Breast epithelium (tissue), 4 donors: ENCODE results near the gene RBBP5. TPM values are rescaled to one million over a fixed set of nuclear protein-coding genes. Genes with fewer than 3 reads are reported as not detected.

Experiments used
- DNase-seq, 2 donors: peaks; one replicate each; pipeline ENCODE4 v3.0.0-alpha.2; 2019; ENCODE audit warnings: low spot score in 2 of 2
- H3K27ac ChIP-seq, 2 donors: fragments of 200-600 bp; sonication (generic) in 1 of 2; one replicate each; pipeline ENCODE4 v1.5.1; 2016 to 2019; ENCODE audit warnings: mild to moderate bottlenecking in 1 of 2
- H3K27me3 ChIP-seq, 2 donors: fragments of 200-600 bp; sonication (generic) in 1 of 2; one replicate each; pipeline versions ENCODE4 v1.5.1 to v1.6.0; 2017 to 2019; ENCODE audit warnings: control low read depth in 1 of 2, mild to moderate bottlenecking in 1 of 2
- H3K36me3 ChIP-seq: fragments of 200-600 bp; one replicate; pipeline ENCODE4 v1.5.1; 2019
- H3K4me1 ChIP-seq, 2 donors: fragments of 200-600 bp; sonication (generic); one replicate each; pipeline ENCODE4 v1.5.1; 2016 to 2019; ENCODE audit warnings: control low read depth in 1 of 2
- H3K4me3 ChIP-seq, 3 donors: fragments of 200-600 bp; sonication (generic); 1 replicate in 2 of 3; 2 replicates in 1 of 3; pipeline ENCODE4 v1.5.1; 2016 to 2019; ENCODE audit warnings: mild to moderate bottlenecking in 3 of 3, moderate library complexity in 2 of 3
- H3K9me3 ChIP-seq, 2 donors: fragments of 200-600 bp; sonication (generic) in 1 of 2; one replicate each; pipeline ENCODE4 v1.5.1; 2016 to 2019; ENCODE audit warnings: control low read depth in 1 of 2
- POLR2A ChIP-seq: fragments of 450-650 bp; IDR thresholded peaks from one replicate; pipeline ENCODE4 v1.6.1; 2016; ENCODE audit warnings: antibody characterized with exemption, mild to moderate bottlenecking, moderate library complexity
- POLR2AphosphoS5 ChIP-seq, 3 donors: sonication (generic); formaldehyde crosslinking; IDR thresholded peaks; one replicate each; pipeline ENCODE4 v1.6.1; 2017; ENCODE audit warnings: antibody characterized with exemption in 3 of 3
- intact Hi-C: fragments of 100-400 bp; cut with DNase I; formaldehyde crosslinking; loops from one replicate; pipeline ENCODE4 v1.15.1; 2023; ENCODE audit warnings: low total_unique reads
- total RNA-seq, 3 donors: library from RNA; depleted of rRNA; stranded (reverse); fragments of >200 nt; gene quantifications; one replicate each; pipeline ENCODE4 v1.1.0, GENCODE V29; 2016
- TF ChIP-seq, protein P1 (sequence below), 3 donors: fragments of 450-650 bp; IDR thresholded peaks; one replicate each; pipeline ENCODE4 v1.5.1; 2016 to 2017; ENCODE audit warnings: antibody characterized with exemption in 3 of 3, mild to moderate bottlenecking in 3 of 3, moderate library complexity in 3 of 3

The RBBP5 gene
- total RNA-seq, 3 donors from 2014 or later, result 15.7 to 25.5 (median 15.8) TPM

DNA sequence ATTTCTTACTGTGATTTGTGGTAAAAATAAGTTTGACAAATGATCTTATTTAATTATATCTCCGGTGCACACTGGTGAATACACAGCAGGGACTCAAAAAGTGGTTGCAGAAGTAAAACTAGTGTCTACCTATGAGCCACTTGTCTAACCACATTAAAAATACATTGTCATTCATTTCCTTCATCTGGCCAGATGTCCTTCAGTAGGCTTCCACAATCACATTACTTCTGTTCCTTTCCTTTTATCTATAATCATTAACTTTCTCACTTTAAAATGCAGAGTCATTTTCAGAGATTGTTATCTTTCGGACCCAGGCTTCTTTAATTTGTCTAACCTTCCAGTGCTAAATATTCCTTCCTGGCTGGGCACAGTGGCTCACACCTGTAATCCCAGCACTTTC, 3.0 kb downstream of the RBBP5 start:
- H3K27me3 ChIP-seq, result no peaks in the 10 kb centered on the region
- no peaks in the 10 kb centered on the region for H3K9me3 ChIP-seq
- no peak overlapping the region for H3K27ac ChIP-seq
- no peak for DNase-seq
- TF ChIP-seq POLR2AphosphoS5 (IDR thresholded peaks at IDR 0.05) (no peak), POLR2A (no peak)
- TF ChIP-seq, protein P1, sequence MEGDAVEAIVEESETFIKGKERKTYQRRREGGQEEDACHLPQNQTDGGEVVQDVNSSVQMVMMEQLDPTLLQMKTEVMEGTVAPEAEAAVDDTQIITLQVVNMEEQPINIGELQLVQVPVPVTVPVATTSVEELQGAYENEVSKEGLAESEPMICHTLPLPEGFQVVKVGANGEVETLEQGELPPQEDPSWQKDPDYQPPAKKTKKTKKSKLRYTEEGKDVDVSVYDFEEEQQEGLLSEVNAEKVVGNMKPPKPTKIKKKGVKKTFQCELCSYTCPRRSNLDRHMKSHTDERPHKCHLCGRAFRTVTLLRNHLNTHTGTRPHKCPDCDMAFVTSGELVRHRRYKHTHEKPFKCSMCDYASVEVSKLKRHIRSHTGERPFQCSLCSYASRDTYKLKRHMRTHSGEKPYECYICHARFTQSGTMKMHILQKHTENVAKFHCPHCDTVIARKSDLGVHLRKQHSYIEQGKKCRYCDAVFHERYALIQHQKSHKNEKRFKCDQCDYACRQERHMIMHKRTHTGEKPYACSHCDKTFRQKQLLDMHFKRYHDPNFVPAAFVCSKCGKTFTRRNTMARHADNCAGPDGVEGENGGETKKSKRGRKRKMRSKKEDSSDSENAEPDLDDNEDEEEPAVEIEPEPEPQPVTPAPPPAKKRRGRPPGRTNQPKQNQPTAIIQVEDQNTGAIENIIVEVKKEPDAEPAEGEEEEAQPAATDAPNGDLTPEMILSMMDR (IDR thresholded peaks at IDR 0.05), result no peak
- H3K36me3 ChIP-seq, result peaks cover 5% of the 10 kb centered on the region
- no peak overlapping the region for H3K4me3 ChIP-seq
- intact Hi-C loops, result loop anchor here (10.0 kb wide), 1 partner anchor 126 kb away; no protein-coding TSS in a partner anchor
- H3K4me1 ChIP-seq, result peaks cover 0 to 8% of the 10 kb centered on the region in 2 donors

DNA sequence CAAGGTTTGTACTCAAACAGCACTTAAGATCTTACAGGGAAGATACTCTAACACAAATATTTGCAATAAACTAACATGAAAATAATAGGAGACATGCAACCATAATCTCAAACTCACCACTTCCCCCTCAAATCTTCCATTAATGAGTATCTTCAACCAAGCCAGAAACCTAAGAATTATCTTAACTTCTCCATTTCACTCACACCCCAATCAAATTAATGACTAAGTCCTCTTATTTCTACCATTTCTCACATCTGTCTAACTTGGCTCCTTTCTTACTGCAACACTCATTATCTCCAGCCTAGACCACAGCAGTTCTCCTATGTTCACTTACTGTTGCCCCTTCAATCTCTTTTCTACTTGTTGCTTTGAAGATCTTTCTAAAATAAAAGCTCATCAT, 10.4 kb downstream of the RBBP5 start:
- no peaks in the 10 kb centered on the region for H3K4me1 ChIP-seq
- no peak for TF ChIP-seq POLR2AphosphoS5 (IDR thresholded peaks at IDR 0.05)
- TF ChIP-seq, protein P1 (IDR thresholded peaks at IDR 0.05), result no peak
- no peak for TF ChIP-seq POLR2A

DNA sequence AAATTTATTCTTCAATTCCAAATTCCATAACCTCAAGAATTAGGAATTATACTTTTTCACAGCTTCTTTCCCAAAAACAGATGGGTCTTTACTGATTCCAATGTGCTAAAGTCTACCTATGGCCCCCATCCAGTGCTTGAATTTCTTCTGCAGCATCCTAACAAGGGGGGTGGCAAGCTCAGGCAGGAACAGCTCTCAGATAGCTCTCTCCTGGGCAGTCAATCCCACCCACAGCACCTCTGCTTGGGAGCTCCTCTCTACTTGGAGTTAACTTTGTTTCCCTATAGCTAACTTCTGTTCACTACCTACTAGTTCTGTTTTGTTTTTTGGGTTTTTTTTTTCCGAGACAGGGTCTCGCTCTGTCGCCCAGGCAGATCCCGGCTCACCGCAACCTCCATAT, 12.1 kb downstream of the RBBP5 start:
- intact Hi-C loops, result loop anchor here (10.0 kb wide), 1 partner anchor 135 kb away; no protein-coding TSS in a partner anchor
- H3K36me3 ChIP-seq, result peaks cover 8% of the 10 kb centered on the region
- no peaks in the 10 kb centered on the region for H3K4me1 ChIP-seq
- no peaks in the 10 kb centered on the region for H3K9me3 ChIP-seq
- H3K4me3 ChIP-seq, result no peak overlapping the region
- TF ChIP-seq POLR2AphosphoS5 (IDR thresholded peaks at IDR 0.05) (no peak), POLR2A (no peak)
- TF ChIP-seq, protein P1 (IDR thresholded peaks at IDR 0.05), result no peak
- DNase-seq, result no peak
- no peak overlapping the region for H3K27ac ChIP-seq
- H3K27me3 ChIP-seq, result no peaks in the 10 kb centered on the region

More for the DNA sequence above, 10.4 kb downstream of the RBBP5 start:
- Histone ChIP-seq H3K27ac (no peak overlapping the region), H3K27me3 (no peaks in the 10 kb centered on the region), H3K36me3 (peaks cover 5% of the 10 kb centered on the region), H3K4me3 (no peak overlapping the region), H3K9me3 (no peaks in the 10 kb centered on the region)
- DNase-seq, result no peak
- intact Hi-C loops, result loop anchor here (10.0 kb wide), 1 partner anchor 133 kb away; no protein-coding TSS in a partner anchor

DNA sequence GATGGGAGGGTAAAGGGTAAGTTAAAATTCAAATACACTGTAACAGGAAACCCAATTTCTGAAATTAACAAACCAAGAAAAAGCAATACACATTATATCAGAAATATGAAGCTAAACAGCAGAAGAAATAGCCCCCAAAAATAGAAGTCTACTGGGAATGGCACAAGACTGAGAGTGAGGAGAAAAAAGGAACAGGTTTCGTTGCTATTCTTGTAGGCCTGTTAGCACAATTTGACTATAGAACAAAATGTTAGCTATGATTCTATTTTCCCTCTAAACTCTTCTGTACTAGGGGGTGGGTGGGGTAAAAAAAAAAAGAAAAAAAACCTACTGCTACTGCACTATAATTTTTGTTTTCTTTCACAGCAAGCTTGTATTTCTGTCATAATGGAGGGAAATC, 12.5 kb downstream of the RBBP5 start:
- Histone ChIP-seq H3K4me3 (no peak overlapping the region), H3K27ac (no peak overlapping the region), H3K4me1 (no peaks in the 10 kb centered on the region), H3K9me3 (no peaks in the 10 kb centered on the region), H3K36me3 (peaks cover 6% of the 10 kb centered on the region), H3K27me3 (no peaks in the 10 kb centered on the region)
- no peak for DNase-seq
- intact Hi-C loops, result no loop called here
- TF ChIP-seq POLR2AphosphoS5 (IDR thresholded peaks at IDR 0.05) (no peak), POLR2A (no peak)
- TF ChIP-seq, protein P1 (IDR thresholded peaks at IDR 0.05), result no peak

DNA sequence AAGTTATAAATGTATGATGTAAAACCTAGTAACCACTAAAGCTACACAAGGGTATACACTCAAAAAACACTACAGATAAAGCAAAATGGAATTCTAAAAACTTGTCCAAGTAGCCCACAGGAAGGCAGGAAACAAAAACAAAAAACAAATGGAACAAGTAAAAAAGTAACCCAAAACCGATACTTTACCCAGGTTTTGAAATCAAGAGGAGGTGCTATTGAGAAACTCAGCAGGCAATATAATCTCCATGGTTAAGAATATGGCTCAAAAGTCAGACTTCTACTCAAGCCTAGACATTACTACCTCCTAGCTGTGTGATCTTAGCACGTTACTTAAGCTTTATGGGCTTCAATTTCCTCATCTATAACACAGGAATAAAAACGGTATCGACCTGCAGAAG, 13.3 kb downstream of the RBBP5 start:
- Histone ChIP-seq H3K4me3 (no peak overlapping the region), H3K9me3 (no peaks in the 10 kb centered on the region), H3K27ac (no peak overlapping the region), H3K27me3 (no peaks in the 10 kb centered on the region), H3K36me3 (peaks cover 3% of the 10 kb centered on the region), H3K4me1 (no peaks in the 10 kb centered on the region)
- intact Hi-C loops, result no loop called here
- no peak for DNase-seq
- TF ChIP-seq, protein P1 (IDR thresholded peaks at IDR 0.05), result no peak
- no peak for TF ChIP-seq POLR2A
